ENCODE data around the gene LENG8.
A peak's percentile ranks its signal among the peaks of the same experiment; 100 is the strongest.

Gene LENG8

DNA sequence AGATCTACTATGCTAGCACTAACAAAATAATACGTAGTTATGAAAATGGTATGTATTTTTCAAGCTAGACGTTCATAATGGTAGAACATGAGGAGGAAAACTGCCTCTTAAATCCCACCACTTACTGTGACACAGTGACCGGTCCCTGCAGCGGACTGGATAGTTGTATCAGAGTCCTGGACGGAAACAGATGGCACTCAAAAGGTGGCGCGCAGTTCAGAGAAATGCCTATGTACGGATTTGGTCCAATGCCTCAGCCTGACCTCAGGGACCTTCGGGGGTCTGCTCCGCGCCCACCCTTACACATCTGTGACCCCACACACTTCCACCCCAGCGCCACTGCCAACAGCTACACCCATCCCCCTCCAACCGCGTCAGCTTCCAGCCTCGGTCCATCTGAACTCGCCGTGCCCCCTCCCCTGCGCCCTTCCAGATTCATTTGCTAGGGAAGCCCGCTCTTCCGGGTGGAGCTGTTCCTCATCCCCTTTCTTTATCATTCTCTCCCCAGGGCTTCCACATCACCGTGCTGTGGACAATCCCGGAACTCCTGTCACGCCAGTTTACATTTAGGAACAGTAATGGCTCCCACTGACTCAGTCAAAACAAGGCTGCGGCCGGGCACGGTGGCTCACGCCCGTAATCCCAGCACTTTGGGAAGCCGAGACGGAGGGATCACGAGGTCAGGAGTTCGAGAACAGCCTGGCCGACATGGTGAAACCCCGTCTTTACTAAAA lies 792 bp upstream of the LENG8 start:
- DNase-seq: peak; percentile 24

DNA sequence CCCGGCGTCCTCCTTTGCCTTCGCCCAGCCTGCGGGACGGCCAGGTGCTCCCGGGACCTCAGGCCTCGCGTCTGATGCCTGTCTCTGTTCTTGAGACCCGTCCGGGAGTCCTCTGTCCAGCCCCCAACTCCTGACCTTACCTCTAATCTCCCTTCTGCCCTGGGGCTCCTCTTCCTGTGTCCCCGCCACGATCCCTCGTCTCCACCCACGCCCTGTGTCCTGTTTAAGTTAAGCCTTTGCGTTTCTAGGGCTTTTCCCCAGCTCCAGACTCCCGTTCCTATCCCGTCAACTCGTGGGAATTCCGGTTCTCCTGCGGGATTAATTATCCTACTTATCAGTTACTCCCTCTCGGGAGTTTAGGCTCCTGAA lies 686 bp downstream of the LENG8 start:
- no peak for DNase-seq

DNA sequence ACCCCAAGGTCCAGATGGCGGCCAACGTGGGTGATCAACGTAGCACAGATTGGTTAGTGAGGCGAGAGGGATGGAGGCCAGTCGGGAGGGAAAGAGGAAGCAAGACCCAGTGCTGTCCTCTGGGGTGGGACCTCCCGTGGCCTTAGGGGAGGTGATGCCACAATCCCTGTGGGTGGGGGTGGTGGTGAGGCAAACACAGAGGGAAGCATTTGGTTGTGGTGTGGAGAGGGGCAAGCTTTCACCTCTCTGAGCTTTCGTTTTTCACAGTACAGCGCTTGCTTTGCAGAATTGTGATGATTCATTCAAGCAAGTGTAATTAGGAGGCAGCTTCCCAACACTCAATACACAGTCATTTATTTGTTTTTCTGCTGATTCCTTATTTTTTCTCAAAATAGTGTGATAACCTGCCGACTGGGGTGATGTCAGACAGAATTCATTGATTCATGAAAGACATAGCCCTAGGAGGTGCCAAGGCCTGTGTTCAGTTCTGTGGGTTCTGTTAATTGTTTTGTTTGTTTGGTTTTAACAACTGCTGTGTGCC lies 2.4 kb downstream of the LENG8 start:
- no peak for DNase-seq

DNA sequence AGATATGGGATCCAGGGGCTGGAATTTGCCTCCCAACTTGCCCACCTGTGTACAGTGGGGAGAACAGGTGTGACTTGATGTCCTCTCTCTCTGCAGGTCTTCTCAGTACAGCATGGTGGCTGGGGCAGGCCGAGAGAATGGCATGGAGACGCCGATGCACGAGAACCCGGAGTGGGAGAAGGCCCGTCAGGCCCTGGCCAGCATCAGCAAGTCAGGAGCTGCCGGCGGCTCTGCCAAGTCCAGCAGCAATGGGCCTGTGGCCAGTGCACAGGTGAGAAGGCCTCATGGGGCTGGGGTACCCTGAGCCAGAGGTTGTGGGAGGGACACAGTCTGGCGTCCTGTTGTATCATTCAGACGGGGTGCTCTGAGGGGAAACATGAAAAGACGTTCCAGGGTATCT lies 3.0 kb downstream of the LENG8 start:
- DNase-seq: no peak

DNA sequence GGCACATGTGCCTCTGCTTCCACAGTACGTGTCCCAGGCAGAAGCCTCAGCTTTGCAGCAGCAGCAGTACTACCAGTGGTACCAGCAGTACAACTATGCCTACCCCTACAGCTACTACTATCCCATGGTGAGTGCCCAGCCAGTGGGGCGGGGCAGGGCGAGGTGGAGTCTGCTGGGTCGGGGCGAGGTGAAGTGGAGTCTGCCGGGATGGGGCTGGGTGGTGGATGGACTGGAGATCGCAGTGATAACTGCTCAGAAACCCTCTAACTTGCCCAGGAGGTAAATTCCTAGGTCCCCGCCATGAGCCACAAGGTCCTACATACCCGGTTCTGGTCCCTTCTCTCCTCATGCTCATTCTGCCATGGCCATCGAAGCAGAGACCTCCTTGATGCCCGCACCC lies 3.6 kb downstream of the LENG8 start:
- no peak for DNase-seq

DNA sequence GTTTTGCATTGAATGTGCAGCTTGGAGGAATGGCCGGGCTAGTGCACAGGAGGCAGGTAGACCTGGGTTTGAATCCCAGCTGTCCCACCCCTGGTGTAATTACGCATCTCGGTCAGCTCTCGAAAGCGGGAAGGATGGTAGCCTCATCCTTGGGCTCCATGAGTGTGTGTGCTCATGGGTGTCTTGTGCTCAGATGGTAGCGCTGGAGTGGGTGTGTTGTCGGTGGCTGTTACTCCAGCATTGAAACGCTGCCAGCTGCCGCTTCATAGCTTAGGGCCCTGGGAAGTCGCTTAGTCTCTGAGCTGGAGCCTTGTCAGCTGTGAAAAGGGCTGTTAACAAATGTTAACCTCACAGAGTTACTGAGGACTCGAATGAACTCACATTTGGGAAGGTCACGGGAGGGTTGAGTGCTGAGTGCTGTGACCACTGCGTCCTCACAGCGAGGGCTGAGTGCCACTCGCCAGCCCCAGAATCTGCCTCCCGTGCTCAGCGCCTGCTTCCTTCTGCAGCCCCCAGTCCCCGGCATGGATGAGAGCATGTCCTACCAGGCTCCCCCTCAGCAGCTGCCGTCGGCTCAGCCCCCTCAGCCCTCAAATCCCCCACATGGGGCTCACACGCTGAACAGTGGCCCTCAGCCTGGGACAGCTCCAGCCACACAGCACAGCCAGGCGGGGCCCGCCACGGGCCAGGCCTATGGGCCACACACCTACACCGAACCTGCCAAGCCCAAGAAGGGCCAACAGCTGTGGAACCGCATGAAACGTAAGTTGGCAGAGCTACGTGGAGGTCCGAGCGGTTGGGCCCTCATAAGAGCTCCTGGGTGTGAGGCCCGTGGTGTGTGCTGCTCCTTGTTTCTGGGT lies 5.2 kb downstream of the LENG8 start:
- DNase-seq: no peak

DNA sequence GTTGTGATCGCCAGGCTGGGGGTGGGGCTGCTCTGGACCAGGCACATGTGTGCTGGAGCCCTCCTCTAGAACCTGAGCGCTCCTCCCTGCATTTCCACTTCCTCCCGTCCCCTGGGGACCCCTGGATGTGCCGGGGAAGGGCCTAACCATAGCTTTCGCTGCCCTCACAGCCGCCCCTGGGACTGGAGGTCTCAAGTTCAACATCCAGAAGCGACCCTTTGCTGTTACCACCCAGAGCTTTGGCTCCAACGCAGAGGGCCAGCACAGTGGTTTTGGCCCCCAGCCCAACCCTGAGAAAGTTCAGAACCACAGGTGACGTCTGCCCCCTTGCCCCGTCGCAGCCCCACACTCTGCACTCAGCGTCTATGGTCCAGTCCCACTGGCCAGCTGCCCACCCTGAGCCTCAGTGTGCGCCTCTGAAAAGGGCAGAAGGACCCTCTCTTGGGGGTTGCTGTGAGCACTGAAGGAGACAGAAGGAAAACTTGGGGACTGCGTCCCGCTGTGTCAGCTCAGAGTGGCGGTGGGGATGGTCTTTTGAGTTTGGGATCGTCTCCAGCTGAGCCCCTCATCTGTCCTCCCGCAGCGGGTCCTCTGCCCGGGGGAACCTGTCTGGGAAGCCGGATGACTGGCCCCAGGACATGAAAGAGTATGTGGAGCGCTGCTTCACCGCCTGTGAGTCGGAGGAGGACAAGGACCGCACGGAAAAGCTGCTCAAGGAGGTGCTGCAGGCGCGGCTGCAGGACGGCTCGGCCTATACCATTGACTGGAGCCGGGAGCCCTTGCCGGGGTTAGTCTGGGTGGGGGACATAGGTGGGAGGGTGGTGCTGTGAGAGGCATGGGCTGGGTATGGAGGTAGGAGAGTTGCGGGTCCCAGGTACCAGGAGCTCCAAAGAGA lies 6.0 kb downstream of the LENG8 start:
- DNase-seq: no peak

DNA sequence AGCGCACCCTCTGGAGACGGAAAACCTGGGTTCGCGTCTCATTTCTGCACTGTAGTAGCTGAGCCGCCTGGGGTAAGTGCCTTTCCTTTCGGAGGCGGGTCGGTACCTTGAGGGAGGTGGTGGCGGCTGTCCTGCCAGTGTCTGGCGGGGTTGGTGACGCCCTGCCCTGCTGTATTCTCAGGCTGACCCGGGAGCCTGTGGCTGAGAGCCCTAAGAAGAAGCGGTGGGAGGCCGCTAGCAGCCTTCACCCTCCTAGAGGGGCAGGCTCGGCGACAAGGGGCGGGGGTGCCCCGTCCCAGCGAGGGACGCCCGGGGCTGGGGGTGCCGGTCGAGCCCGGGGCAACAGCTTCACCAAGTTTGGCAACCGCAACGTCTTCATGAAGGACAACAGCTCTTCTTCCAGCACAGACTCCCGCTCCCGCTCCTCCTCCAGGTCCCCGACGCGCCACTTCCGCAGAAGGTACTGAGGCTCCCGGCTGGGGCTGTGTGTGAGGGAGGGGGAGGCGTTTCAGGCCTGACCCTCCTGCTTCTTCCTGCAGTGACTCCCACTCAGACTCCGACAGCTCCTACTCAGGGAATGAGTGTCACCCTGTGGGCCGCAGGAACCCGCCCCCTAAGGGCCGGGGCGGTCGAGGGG lies 6.9 kb downstream of the LENG8 start:
- DNase-seq: no peak

DNA sequence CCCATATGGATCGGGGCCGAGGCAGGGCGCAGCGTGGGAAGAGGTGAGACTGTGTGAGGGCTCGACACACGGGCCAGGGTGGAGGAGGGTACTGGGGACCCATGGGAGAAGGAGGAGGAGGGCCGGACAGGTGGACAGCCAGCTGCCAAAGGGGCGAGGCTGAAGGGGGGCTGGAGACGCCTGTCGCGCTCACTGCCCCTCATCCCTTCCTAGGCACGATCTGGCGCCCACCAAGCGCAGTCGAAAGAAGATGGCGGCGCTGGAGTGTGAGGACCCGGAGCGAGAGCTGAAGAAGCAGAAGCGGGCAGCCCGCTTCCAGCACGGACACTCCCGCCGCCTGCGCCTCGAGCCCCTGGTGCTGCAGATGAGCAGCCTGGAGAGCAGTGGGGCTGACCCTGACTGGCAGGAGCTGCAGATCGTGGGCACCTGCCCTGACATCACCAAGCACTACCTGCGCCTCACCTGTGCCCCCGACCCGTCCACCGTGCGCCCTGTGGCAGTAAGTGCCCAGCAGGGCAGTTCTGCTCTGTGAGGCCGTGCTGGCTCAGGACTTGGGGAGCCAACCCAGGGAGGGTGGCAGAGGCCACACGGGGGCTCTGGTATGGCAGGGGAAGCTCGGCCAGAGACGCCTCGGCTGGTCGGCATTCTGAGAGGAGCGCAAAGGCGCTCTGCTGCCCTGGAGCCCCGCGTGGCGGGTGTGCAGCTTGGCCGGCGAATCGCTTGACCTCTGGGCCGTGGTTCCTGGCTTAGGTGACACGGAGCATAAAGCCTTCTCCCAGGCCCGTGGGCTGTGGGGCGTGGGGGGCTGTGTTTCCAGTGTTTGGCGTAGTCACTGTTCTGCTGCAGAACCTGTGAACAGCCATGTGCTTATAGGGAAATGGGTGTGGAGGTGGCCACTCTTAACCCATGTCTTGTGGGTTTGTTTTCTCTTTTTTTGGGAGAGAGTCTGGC lies 7.7 kb downstream of the LENG8 start:
- no peak for DNase-seq

DNA sequence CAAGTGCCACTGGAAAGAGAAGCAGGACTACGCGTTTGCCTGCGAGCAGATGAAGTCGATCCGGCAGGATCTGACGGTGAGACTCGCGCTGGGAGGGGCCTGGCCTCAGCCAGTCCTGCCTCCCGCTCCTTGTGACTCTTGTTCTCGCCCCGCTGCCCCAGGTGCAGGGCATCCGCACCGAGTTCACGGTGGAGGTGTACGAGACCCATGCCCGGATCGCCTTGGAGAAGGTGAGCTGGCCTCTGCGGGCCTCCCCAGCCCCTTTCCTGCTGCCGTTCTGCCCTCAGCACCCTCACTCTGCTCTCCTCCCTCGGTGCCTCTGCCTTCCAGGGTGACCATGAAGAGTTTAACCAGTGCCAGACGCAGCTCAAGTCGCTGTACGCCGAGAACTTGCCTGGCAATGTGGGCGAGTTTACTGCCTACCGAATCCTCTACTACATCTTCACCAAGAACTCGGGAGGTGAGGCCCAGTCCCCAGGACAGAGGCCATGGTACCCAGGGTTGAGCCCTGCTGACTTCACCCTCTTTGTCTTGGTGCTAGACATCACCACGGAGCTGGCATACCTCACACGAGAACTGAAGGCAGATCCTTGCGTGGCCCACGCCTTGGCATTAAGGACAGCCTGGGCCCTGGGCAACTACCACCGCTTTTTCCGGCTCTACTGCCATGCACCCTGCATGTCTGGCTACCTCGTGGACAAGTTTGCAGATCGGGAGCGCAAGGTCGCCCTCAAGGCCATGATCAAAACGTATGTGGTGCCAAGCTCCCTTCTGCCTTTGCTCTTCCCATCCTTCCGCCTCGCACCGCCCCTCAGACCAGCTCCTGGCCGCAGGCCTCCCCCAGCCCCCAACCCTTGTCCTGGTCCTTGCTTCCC lies 9.0 kb downstream of the LENG8 start:
- DNase-seq: no peak

DNA sequence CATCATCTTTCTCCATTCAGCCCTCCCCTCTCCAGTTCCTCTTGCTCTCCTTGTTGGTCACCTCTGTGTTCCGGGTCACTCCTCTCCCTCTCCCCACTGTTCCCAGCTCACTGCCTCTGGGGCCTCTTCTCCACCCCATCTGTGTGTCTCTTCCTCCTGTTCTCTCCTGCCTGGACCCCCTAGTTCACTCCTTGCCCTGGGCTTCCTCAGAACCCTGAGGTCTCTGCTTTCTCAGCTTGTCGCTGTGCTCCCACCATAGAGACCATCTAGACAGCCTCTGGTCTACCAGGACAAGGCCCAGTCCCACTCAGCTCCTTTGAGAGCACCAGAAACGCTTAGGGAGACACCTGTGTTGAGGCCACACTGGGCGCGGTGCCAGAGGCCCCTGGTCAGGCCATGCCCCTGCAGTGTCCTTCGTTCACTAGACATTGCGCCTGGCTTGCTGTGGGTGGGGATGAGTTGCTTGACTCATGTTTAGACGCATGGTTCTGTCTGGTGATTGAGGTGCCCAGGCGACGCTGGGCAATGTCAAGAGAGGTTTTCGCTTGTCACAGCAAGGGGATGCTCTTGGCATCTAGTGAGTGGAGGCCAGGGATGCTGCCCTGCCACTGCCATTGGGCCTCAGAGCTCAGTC lies 9.8 kb downstream of the LENG8 start:
- DNase-seq: no peak

DNA sequence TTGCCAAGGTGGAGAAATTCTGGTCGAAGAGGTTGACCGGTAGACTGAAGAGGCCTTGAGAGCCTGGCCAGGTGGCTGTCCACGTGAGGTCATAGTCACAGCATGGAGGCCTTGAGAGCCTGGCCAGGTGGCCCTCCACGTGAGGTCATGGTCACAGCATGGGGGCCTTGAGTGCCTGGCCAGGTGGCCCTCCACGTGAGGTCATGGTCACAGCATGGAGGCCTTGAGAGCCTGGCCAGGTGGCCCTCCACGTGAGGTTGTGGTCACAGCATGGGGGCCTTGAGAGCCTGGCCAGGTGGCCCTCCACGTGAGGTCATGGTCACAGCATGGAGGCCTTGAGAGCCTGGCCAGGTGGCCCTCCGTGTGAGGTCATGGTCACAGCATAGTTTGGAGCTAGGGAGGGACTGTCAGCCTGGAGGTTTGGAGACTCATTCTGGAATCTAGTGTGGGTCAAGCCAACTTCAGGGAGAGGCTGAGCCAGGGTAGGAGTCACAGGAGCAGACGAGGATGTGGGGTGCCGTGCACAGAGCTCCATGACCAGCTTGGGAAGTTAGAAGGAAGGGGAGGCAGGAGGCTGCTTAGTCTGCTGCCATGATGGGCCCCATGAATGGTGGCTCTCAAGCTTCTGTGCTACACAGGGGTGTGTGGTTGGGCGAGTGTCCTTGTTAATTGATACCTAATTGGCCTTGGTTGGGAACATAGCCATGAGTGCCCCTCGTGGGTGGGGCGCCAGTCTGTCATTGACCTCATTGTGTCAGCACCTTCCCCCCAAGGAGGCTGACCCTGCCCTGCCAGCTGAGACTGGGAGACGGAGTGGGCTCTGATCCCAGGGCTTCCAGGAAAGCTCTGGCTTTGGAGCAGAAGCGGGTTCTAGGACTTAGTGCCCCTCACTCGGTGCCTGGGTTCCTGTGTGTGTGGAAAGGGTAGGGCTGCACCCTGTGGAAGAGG lies 10.6 kb downstream of the LENG8 start:
- DNase-seq: no peak

DNA sequence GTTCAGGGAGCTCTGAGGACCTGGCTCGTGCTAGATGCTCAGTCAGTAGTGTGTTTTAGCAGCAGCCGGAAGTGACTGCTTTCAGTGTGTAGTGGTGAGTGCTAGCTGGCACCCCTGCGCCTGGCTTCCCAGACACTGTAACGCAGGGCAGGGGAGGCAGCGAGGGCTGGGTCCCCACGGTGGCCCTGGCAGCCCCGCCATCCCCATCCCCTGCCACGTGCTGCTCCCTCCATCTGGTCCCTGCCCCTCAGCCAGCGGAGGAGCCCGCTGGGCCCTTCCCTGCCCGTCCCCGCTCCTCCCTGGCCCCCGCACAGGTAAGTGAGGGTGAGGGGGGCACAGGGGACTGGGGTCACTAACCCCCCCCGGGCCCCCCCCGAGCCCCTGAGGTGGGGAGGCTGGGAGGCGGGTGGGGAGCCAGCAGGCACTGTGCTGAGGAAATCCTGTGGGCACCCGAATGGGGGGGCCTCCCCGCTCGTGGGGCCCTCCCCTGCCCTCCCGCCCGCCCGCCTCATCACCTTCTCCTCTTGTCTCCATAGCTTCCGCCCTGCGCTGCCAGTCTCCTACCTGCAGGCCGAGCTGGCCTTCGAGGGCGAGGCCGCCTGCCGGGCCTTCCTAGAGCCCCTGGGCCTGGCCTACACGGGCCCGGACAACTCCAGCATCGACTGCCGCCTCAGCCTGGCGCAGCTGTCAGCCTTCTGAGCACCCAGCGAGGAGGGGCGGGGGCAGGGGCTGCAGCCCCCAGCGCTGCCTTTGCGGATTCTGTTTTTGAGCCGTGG lies 11.4 kb downstream of the LENG8 start:
- no peak for DNase-seq

DNA sequence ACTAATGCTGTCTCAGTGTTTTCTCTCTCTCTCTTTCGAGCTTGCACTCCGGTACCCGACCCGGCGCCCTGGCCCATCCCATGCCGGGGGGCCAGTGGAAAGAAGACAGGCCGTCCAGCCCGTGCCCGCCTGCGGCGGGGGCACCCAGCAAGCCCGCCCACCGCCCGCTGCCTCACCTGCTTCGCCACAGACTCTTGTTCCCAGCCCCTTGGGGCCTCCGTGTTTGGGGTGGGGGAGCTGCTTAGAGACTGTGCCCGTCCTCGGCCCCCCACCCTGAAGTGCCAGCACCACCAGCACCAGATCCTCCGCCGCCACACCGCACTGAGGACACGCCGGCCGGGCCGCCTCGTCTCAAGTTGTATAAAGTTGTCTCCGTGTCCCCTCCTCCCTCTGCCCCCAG lies 12.2 kb downstream of the LENG8 start:
- no peak for DNase-seq

DNA sequence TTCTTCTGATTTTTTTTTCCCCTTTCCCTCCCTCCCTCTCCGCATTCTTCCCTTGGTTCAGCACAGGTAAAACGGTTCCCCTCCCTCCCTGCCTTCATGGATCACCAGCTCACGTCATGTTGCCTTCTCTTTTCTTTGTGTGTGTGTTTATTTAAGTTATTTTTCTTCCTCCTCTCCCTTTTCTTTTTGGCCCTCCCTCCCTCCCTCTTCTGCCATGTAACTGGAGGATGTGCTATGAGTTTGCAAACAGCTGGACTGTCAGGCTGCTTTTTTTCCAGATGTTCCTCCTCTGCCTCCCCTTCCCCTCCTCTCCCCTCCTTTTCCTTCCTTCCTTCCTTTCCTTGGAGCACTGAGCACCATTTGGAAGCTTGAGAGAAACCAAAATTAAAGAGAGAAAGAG lies 12.6 kb downstream of the LENG8 start:
- no peak for DNase-seq

DNA sequence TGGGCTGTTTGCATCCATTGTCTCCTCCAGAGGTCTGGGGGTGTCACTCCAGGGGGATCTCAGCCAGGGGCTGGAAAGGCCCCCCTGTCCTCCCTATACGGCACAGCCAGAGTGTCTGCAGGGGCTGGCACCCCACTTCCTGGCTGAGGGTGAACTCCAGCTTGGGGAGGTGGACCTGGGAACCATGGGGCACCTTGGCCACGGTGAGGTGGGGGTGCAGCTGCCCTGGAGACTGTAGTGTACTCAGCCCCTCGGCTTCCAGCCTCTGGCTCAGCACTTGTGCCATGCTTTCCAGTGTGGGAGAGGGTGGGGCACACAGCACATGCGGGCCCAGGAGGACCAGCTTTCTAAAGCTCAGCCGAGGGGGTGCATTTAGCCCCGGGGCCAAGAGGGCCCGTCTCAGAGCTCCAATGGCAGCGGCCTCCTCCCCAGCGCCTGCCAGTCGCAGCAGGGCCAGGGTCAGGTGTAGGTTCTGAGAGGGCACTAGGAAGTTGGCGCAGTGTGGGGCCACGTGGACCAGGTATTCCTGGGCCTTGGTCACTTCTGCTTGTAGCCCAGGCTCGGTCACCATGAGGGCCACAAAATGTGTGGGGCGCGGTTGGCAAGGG lies 13.2 kb downstream of the LENG8 start:
- DNase-seq: no peak
